GM19463 (cell line): ENCODE data around the gene PHF20.
"Not testable (repeated sequence)": the region's sequence is repeated elsewhere in the genome, so short reads cannot be mapped to it uniquely, and the experiment has no call there.

Experiments
- ATAC-seq: cut with Tn5 transposase; IDR thresholded peaks from one replicate; pipeline ENCODE4 v1.9.1; 2021; ENCODE audit warnings: mild to moderate bottlenecking, moderate library complexity; ENCODE audit not compliant: unreplicated experiment

The PHF20 gene

DNA sequence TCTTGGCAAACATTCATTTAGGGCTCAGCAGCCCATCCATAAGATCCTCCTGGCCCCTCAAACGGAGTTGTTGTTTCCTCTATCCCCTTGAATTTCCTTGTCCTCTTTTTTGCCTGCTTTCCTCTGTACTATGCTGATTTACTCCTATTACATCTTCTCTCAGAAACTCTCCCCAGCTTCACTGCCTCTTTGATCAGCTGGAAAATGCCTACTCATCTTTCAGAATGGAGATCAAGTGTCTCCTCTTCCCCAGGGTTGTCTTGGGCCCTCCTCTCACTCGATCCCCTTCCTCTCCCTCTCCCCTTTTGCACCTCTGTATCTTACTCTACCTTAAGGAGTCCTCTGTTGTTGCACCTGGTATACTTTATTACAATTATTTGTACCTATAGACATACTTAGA is 60.2 kb downstream of the PHF20 start:
- ATAC-seq: no peak

- no peak for ATAC-seq
Observed at GRCh38 chr20:35833241-35833640, 61.4 kb downstream of the PHF20 start.

GRCh38 chr20:35837577-35838195 is 65.9 kb downstream of the PHF20 start:
- ATAC-seq: no peak

DNA sequence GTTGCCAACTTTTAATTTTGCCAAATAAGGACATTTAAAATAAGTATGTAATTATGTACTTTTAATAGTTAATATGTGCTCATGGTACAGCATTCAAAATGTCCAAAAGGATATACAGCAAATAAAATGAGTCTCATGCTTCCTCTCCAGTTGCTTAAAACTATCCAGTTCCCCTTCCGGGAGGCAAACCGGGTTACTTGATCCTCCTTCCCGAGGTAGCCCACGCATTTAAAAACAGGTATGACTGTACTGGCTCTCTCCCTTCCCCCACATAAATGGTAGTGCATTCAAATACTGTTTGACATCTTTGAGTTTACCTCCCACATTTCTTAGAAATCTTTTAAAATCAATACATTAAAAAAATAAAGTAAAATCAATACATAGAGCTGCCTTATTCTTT is 66.4 kb downstream of the PHF20 start:
- no peak for ATAC-seq

- ATAC-seq: no peak
Observed at GRCh38 chr20:35839904-35840303, 68.1 kb downstream of the PHF20 start.

DNA sequence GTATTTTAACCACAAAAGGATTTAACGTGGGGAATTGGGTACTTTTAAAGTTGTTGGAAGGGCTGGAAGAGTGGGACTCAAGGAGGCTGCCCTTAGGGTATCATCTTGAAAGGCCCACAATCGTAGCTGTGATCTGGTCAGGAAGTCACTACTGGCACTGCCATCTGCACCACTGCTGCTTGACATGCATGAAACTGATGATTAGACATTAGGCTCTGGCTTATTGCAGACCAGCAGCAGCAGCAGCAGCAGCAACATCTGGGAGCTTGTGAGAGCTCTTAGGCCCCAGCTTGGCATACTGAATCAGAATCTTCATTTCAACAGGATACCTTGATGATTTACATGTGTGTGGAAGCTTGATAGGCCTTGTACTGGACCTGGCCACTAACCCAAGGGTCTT is 68.6 kb downstream of the PHF20 start:
- no peak for ATAC-seq

DNA sequence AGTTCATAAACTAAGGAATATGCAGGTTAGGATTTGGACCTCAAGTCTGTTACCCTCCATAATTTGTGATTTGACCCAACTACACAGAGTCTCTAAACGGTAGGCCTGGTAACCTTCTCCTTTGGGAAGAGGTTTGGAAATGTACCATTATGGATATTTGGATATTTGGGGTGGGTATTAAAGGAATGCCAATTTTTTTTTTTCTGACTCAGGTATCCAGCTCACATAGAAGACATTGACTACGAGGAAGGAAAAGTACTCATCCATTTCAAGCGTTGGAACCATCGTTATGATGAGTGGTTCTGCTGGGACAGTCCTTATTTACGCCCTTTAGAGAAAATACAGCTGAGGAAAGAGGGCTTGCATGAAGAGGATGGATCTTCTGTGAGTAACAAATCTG is 70.5 kb downstream of the PHF20 start:
- no peak for ATAC-seq

DNA sequence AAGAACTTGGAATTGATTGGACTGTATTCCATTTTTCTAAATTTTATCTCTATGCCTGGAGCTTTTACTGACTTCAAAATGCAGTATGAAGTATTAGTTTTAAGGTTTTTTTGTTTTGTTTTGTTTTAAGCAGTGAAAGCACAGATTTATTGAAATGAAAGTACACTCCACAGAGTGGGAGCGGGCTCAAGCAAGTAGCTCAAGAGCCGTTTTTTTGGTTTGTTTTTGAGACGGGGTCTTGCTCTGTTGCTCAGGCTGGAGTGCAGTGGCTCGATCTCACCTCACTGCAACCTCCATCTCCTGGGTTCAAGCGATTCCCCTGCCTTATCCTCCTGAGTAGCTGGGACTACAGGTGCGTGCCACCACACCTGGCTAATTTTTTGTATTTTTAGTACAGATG is 72.1 kb downstream of the PHF20 start:
- ATAC-seq: not testable (repeated sequence)

DNA sequence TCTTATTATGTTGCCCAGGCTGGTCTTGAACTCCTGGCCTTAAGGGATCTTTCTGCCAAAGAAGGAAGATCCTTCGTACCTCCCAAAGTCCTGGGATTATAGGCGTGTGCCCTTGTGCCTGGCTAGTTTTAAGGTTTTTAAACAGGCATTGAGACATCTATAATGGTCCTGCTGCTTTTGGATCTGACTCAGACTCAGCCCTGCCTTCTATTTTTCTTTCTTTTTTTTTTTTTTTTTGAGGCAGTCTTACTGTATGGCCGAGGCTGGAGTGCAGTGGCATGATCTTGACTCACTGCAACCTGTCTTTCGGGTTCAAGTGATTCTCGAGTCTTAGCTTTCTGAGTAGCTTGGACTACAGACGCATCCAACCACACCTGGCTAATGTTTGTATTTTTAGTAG is 73.7 kb downstream of the PHF20 start:
- ATAC-seq: no peak

- no peak for ATAC-seq
Observed at GRCh38 chr20:35849706-35850105, 77.9 kb downstream of the PHF20 start.

- ATAC-seq: not testable (repeated sequence)
Observed at GRCh38 chr20:35851659-35852058, 79.8 kb downstream of the PHF20 start.

DNA sequence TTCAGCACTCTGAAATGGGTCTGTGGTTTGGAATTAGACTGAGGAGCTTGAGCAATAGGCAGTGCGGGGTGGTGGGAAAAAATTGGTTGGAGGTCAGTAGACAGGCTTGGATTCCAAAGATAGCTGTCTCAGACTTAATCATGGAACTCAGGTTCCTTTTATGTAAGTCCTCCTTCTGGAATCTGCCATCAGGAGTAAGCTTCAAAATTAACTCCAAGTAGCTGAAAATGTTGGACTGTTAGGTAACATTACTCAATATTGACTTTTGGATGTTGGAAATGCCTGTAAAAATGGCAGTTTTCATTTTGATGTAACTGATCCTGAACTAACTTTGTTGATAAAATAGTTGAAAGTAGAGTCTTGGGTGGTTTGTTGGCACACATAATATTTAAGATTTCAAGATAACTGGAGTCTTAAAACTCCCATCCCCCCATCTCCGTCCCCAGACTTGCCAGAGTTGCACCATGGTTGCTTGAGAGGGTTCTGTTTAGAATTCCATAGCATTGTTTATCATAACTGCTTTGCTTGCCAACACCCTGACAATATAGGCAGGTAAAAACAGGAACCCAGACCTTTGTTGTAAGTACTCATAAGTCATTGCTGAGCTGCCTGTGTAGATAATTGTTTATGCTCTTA is 83.0 kb downstream of the PHF20 start:
- ATAC-seq: no peak

DNA sequence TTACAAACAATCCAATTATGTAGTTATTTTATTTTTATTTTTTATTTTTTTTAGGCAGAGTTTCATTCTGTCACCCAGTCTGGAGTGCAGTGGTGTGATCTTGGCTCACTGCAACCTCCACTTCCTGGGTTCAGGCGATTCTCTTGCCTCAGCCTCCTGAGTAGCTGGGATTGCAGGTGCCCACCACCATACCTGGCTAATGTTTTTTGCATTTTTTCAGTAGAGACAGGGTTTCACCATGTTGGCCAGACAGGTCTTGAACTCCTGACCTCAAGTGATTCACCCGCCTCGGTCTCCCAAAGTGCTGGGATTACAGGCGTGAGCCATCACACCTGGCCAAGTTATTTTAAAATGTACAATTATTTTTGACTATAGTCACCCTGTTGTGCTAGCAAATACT is 83.8 kb downstream of the PHF20 start:
- ATAC-seq: not testable (repeated sequence)

DNA sequence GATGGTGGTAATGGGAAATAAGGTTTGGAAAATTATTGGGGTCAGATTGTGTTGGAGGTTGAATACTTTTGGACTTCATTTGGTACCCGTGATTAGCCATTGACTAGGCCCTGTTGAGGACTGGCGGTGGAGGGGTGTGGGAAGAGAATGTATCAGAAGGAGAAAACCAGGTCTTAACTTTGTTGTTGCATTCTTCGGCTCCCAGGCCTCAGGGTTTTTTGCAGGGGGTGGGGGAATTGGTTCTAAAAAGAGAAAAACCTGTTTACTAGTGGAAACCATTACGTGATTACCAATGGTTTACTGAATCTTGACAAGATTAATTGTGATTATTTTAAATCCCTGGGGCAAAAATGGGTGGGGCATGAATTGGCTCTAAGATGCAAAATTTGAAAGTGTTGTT is 85.1 kb downstream of the PHF20 start:
- ATAC-seq: no peak

DNA sequence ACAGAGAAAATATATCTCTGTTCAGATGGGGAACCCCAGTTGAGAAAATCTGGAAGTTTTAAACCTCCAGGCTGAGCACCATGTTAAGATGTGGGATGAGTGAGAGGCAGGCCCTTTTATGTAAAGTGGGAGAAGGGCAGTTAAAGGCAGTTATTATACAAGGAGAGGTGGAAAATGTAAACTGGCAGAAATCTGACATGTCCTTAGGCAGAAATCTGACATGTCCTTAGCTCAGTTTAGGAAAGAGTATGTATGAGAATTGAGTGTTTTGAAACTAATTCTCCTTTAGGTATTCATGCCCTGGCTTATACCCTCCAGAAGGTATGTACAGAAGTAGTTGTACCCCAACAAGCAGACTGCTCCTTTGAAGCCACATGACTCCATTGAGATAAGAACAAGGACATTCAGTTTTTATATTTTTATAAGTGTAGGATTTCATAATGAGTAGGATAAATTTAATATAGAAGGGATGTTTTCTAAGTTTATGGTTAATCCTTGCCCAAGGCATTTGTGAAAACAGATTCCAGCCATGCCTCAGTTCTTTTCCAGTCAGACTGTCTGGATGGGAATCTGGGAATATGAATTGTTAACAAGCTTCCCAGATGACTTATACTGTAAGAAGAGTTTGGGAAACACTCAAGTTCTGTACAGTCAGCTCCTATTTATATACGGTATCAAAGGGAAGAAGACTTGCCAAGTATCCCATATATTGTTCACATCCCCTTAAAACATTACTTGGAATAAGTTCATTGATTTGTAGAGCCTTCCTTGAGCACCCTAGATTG is 94.8 kb downstream of the PHF20 start:
- no peak for ATAC-seq

DNA sequence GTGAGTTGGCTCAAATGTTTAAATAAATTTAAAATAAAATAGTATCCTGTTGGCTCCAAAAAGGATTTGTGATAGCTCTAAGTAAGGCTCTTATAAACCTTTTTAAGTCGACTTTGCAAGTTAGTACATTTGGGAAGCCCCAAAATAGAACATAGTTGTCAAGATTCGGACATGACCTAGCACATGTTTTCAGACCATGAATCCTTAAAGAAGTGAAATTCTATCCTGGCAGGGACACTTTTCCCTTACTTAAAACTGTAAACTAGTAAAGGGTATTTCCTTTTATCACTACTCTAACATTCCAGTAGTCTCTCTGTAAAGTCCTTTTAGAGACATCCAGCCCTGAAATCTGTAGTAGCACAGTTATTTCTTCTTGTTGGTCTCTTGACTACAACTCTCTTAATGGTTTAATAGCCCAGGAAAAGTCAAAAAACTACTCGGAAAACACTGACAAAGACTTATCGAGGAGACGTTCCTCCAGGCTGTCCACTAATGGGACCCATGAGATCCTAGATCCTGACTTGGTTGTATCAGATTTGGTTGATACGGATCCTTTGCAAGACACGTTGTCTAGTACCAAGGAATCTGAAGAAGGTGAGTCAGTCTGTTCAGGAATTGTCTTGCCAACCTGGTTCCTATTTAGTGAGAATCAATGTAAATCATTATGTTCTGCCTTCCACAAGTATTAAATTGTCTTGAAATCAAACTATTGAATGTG is 98.9 kb downstream of the PHF20 start:
- ATAC-seq: no peak

DNA sequence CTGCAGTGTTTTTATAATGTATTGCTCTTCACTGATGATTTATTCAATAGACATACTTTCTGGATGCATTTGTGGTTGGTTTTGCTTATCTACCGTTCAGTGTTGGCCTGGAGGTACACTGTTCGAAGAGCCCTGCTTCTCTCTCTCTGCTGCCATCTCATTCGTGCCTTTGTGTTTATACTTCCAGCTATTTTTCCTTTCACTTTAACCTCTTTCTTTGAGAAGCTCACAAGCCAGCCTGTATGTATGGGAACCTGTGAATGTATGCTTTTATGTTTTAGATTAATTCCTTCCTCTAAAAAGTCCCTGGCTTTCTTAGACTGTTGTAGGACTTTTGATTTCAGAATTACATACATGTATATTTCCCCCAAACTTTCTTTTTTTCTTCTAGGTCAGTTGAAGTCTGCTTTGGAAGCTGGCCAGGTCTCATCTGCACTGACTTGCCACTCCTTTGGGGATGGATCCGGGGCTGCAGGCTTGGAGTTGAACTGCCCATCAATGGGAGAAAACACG is 99.5 kb downstream of the PHF20 start:
- ATAC-seq: no peak

DNA sequence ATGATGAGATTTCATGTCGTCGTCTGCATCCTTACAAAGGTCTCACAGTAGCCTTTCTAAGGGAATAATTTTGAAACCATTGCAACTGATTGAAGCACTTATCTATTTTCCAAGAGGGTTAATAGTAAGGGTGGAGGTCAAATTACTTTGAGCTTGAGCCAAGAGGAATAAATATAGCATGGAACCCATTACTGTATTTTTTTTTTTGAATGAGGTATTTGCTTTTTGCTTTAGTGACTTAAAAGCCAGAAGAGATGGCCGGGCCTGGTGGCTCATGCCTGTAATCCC is 104.2 kb downstream of the PHF20 start:
- ATAC-seq: no peak

GRCh38 chr20:35877611-35878010 is 105.8 kb downstream of the PHF20 start:
- no peak for ATAC-seq

- ATAC-seq: no peak
Observed at GRCh38 chr20:35878113-35878625, 106.4 kb downstream of the PHF20 start.

DNA sequence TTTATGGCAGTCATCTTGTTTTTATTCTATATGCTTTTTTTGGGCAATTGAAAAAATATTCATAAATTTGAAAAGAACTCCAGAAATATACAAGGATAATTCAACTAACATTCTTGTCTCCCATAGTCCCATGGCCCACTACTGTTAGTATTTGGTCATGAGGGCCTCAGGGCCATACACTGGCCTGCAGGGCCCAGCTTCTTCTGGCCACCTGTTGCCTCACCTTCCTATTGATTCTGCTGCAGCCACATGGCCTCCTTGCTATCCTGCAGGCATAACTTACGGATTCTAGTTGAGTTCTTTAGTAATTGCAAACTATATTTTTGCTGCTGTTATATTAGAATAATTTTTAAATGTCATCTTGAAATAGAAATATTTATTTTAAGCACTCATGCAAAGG is 109.9 kb downstream of the PHF20 start:
- ATAC-seq: no peak
